Smooth muscle cell (in vitro differentiated cells): Measurements from ENCODE around the gene HPN. TPM values are rescaled to one million over a fixed set of nuclear protein-coding genes. Genes with fewer than 3 reads are reported as not detected.
"Not testable (repeated sequence)": the region's sequence is repeated elsewhere in the genome, so short reads cannot be mapped to it uniquely, and the experiment has no call there.

Source experiments
- DNase-seq: peaks from one replicate; lab custom pipeline; 2025; ENCODE audit not compliant: unreplicated experiment; lab: John Stamatoyannopoulos, UW
- H2AFZ ChIP-seq: fragments of 200-600 bp; sonication (generic); 2 replicates; pipeline ENCODE4 v1.6.0; 2016; ENCODE audit warnings: antibody characterized with exemption, low read depth, mild to moderate bottlenecking
- H3F3A ChIP-seq: fragments of 200-600 bp; sonication (generic); 2 replicates; pipeline ENCODE4 v1.6.0; 2017; ENCODE audit warnings: antibody characterized with exemption, low read depth
- H3K27ac ChIP-seq: fragments of 200-600 bp; sonication (generic); 2 replicates; pipeline ENCODE4 v1.5.1; 2016; ENCODE audit warnings: low read depth, mild to moderate bottlenecking
- H3K27me3 ChIP-seq: fragments of 200-600 bp; sonication (generic); 2 replicates; pipeline ENCODE4 v1.6.1; 2016; ENCODE audit warnings: low read depth, mild to moderate bottlenecking
- H3K36me3 ChIP-seq: fragments of 200-600 bp; sonication (generic); 2 replicates; pipeline ENCODE4 v1.5.1; 2016; ENCODE audit warnings: low read depth
- H3K4me1 ChIP-seq: fragments of 200-600 bp; sonication (generic); 2 replicates; pipeline ENCODE4 v1.5.1; 2016; ENCODE audit warnings: low read depth
- H3K4me2 ChIP-seq: fragments of 200-600 bp; sonication (generic); 2 replicates; pipeline ENCODE4 v1.6.0; 2016; ENCODE audit warnings: mild to moderate bottlenecking
- H3K4me3 ChIP-seq: fragments of 200-600 bp; sonication (generic); 2 replicates; pipeline ENCODE4 v1.5.1; 2016; ENCODE audit warnings: mild to moderate bottlenecking
- H3K79me2 ChIP-seq: fragments of 200-600 bp; sonication (generic); 2 replicates; pipeline ENCODE4 v1.6.0; 2016; ENCODE audit warnings: low read depth, mild to moderate bottlenecking
- H3K9ac ChIP-seq: fragments of 200-600 bp; sonication (generic); 2 replicates; pipeline ENCODE4 v1.6.0; 2016; ENCODE audit warnings: low read depth
- H3K9me3 ChIP-seq: fragments of 200-600 bp; sonication (generic); replicated peaks from 2 replicates; pipeline ENCODE4 v1.5.1; 2016; ENCODE audit warnings: low read depth
- H4K20me1 ChIP-seq: fragments of 200-600 bp; sonication (generic); 2 replicates; pipeline ENCODE4 v1.6.0; 2016; ENCODE audit warnings: low read depth
- WGBS: methylation state at CpG from one replicate; pipeline ENCODE4 v1.1.7; 2016; ENCODE audit warnings: low lambda C conversion rate; 5-methylcytosine and 5-hydroxymethylcytosine counted together
- polyA plus RNA-seq: library from polyadenylated mRNA; unstranded; fragments of >200 nt; fragmentation: Nextera tagmentation; extraction: Ambion mirVana; gene quantifications from 2 replicates; pipeline ENCODE4 v1.2.1, GENCODE V29; 2016
- total RNA-seq: library from RNA; depleted of rRNA; stranded (reverse); fragments of >200 nt; gene quantifications from 2 replicates; pipeline ENCODE4 v1.2.3, GENCODE V29; 2014
- TF ChIP-seq, protein P1 (sequence below): fragments of 200-600 bp; sonication (generic); IDR thresholded peaks from 2 replicates; pipeline ENCODE4 v1.5.1; 2017; ENCODE audit warnings: borderline replicate concordance, mild to moderate bottlenecking, antibody characterized with exemption; ENCODE audit not compliant: insufficient read depth, poor library complexity, severe bottlenecking

The HPN gene
- total and polyA plus RNA-seq, 2 experiments from 2014 or later, result 1.3 to 4.1 TPM

DNA sequence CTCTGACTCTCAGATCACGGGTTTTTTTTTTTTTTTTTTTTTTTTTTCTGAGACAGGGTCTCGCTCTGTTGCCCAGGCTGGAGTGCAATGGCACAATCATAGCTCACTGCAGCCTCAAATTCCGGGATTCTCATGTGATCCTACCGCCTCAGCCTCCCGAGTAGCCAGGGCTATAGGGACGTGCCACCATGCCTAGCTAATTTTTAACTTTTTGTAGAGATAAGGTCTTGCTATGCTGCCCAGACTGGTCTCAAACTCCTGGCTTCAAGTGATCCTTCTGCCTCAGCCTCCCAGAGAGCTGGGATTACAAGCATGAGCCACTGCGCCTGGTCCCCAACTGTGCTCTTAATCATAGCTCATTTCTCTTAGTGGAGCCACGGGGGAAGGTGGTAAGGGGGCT lies 46.0 kb upstream of the HPN start:
- no peaks in the 10 kb centered on the region for H3K4me1 ChIP-seq
- no peak overlapping the region for H3K4me3 ChIP-seq
- no peak for DNase-seq
- H3K9ac ChIP-seq, result no peak overlapping the region
- no peaks in the 10 kb centered on the region for H3K36me3 ChIP-seq
- H3K79me2 ChIP-seq, result peaks cover 3% of the 10 kb centered on the region
- no peak overlapping the region for H2AFZ ChIP-seq
- H3K27ac ChIP-seq, result no peak overlapping the region
- H3F3A ChIP-seq, result no peaks in the 10 kb centered on the region
- TF ChIP-seq, protein P1, sequence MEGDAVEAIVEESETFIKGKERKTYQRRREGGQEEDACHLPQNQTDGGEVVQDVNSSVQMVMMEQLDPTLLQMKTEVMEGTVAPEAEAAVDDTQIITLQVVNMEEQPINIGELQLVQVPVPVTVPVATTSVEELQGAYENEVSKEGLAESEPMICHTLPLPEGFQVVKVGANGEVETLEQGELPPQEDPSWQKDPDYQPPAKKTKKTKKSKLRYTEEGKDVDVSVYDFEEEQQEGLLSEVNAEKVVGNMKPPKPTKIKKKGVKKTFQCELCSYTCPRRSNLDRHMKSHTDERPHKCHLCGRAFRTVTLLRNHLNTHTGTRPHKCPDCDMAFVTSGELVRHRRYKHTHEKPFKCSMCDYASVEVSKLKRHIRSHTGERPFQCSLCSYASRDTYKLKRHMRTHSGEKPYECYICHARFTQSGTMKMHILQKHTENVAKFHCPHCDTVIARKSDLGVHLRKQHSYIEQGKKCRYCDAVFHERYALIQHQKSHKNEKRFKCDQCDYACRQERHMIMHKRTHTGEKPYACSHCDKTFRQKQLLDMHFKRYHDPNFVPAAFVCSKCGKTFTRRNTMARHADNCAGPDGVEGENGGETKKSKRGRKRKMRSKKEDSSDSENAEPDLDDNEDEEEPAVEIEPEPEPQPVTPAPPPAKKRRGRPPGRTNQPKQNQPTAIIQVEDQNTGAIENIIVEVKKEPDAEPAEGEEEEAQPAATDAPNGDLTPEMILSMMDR, result no peak
- H3K4me2 ChIP-seq, result no peak overlapping the region
- WGBS, result 90% methylated on average over 8 of the region's 8 CpGs
- H3K27me3 ChIP-seq, result no peaks in the 10 kb centered on the region
- no peaks in the 10 kb centered on the region for H4K20me1 ChIP-seq
- no peaks in the 10 kb centered on the region for H3K9me3 ChIP-seq

DNA sequence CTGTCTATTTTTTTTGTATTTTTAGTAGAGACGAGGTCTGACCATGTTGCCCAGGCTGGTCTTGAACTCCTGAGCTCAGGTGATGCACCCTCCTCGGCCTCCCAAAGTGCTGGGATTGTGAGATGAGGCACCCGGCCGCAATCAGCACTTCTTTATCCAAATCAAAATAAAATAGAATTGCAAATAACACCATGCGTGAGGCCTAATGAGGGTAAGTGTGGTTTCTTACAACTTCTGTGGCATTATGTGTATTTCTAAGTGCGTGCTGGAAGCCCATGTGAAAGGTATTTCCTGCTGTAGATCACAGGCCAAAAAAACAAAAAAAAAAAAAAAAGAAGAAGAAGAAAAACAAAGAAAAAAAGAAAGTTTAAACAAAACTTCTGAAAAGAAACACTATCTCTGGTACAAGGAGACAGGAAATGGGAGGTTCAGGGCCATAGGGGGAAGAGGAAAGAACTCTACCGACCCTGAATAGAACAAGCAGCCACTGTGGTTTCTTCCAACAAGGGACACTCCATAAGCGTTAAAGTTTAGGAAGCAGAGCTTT lies 44.4 kb upstream of the HPN start:
- 82% methylated on average over 8 of the region's 8 CpGs for whole genome bisulfite sequencing
- H3K4me3 ChIP-seq, result no peak overlapping the region

DNA sequence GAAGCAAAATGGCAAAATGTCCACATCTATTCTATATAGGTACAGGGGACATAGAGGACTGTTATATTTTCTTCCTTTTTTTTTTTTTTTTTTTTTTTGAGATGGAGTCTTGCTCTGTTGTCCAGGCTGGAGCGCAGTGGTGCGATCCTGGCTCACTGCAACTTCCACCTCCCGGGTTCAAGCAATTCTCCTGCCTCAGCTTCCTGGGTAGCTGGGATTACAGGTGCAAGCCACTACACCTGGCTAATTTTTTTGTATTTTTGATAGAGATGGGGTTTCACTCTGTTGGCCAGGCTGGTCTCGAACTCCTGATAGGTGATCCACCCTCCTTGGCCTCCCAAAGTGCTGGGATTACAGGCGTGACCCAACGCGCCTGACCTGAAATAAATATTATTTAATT lies 43.3 kb upstream of the HPN start:
- H3K9me3 ChIP-seq, H2AFZ ChIP-seq, H3F3A ChIP-seq, H3K36me3 ChIP-seq, H3K27me3 ChIP-seq, H3K4me2 ChIP-seq, H3K27ac ChIP-seq, H3K9ac ChIP-seq, H3K4me3 ChIP-seq, DNase-seq: not testable (repeated sequence)
- WGBS, result 94% methylated on average over 7 of the region's 7 CpGs
- Histone ChIP-seq H3K4me1 (peaks cover 13% of the 10 kb centered on the region), H4K20me1 (peaks cover 25% of the 10 kb centered on the region), H3K79me2 (peaks cover 23% of the 10 kb centered on the region)

More for the DNA sequence above, 44.4 kb upstream of the HPN start:
- Histone ChIP-seq H3K36me3 (no peaks in the 10 kb centered on the region), H3K4me1 (peaks cover 13% of the 10 kb centered on the region), H3K9me3 (no peaks in the 10 kb centered on the region), H4K20me1 (peaks cover 14% of the 10 kb centered on the region), H3K27ac (no peak overlapping the region), H3K27me3 (no peaks in the 10 kb centered on the region), H3K79me2 (peaks cover 18% of the 10 kb centered on the region), H3F3A (no peaks in the 10 kb centered on the region), H3K9ac (no peak overlapping the region), H3K4me2 (no peak overlapping the region), H2AFZ (no peak overlapping the region)
- TF ChIP-seq, protein P1, result no peak
- DNase-seq, result no peak

DNA sequence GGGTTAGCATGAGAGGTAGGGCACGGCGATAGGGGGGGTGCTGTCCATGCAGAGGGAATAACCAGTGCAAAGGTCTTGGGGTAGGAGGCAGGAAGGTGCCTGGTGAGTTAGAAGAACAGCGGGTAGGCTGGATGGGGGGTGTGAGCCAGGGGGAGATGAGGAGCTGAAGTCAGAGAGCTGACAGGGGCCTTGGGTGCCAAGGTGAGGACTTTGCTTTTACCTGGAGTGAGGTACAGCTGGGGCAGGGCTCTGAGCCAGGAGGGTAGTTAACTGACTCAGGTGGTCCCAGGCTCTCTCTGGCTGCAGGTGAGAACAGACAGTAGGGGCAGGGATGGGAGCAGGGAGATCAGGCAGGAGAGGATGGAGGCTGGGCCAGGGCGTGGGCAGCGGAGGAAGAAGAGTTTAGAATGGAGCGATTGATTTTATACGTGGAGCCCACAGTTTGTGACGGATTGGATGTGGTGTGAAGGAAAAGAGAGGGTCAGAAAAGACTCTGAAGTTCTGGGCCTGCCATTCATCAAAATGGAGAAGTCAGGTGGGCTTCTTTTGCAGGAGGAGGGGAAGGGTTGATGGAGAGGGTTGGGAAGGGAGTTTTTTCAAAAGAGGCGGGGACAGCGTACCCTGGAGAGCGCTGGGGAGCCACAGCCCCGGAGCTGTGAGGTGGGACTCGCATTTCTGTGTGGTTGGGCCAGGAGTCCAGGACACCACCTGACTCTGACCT lies 42.6 kb upstream of the HPN start:
- peaks cover 13% of the 10 kb centered on the region for H3K4me1 ChIP-seq
- no peak overlapping the region for H2AFZ ChIP-seq
- no peak overlapping the region for H3K9ac ChIP-seq
- peaks cover 30% of the 10 kb centered on the region for H3K79me2 ChIP-seq
- no peaks in the 10 kb centered on the region for H3K36me3 ChIP-seq
- peaks cover 32% of the 10 kb centered on the region for H4K20me1 ChIP-seq
- TF ChIP-seq, protein P1, result no peak
- H3K27me3 ChIP-seq, result no peaks in the 10 kb centered on the region
- DNase-seq, result no peak
- peak overlapping the region; percentile 94 for H3K4me2 ChIP-seq
- 43% methylated on average over 13 of the region's 13 CpGs for WGBS
- H3F3A ChIP-seq, result no peaks in the 10 kb centered on the region
- H3K4me3 ChIP-seq, result peak overlapping the region; percentile 55
- peak overlapping the region; percentile 85 for H3K27ac ChIP-seq
- H3K9me3 ChIP-seq, result no peaks in the 10 kb centered on the region
